Liver (tissue), 9 donors: ENCODE measurements around the gene LDLRAD4. TPM values are rescaled to one million over a fixed set of nuclear protein-coding genes. Genes with fewer than 3 reads are reported as not detected.

ENCODE experiments used
- DNase-seq: peaks from one replicate; pipeline ENCODE4 v3.0.0-alpha.2; 2017; ENCODE audit warnings: low spot score
- H3K27ac ChIP-seq, 2 donors: one replicate each; pipeline ENCODE4 v1.7.0; 2013; ENCODE audit warnings: inconsistent platforms in 2 of 2, low read length in 2 of 2, control low read depth in 1 of 2, low read depth in 1 of 2, mild to moderate bottlenecking in 1 of 2
- H3K27me3 ChIP-seq, 4 donors: one replicate each; pipeline versions ENCODE4 v1.6.1 to v1.7.0; 2013; ENCODE audit warnings: low read length in 3 of 4, inconsistent platforms in 1 of 4, mild to moderate bottlenecking in 1 of 4, moderate library complexity in 1 of 4; ENCODE audit not compliant: control insufficient read depth in 4 of 4, insufficient read depth in 4 of 4
- H3K36me3 ChIP-seq, 4 donors: one replicate each; pipeline versions ENCODE4 v1.6.1 to v1.7.0; 2013; ENCODE audit warnings: low read length in 3 of 4, mild to moderate bottlenecking in 3 of 4, low read depth in 1 of 4, moderate library complexity in 1 of 4; ENCODE audit not compliant: control insufficient read depth in 4 of 4, insufficient read depth in 3 of 4
- H3K4me1 ChIP-seq, 4 donors: one replicate each; pipeline versions ENCODE4 v1.6.1 to v1.7.0; 2013; ENCODE audit warnings: low read length in 3 of 4, mild to moderate bottlenecking in 3 of 4, moderate library complexity in 1 of 4; ENCODE audit not compliant: control insufficient read depth in 4 of 4, insufficient read depth in 4 of 4
- H3K4me3 ChIP-seq, 3 donors: one replicate each; pipeline versions ENCODE4 v1.6.1 to v1.7.0; 2013; ENCODE audit warnings: low read length in 3 of 3, control low read depth in 1 of 3, low read depth in 1 of 3, mild to moderate bottlenecking in 1 of 3
- H3K9ac ChIP-seq, 2 donors: one replicate each; pipeline ENCODE4 v1.7.0; 2013; ENCODE audit warnings: low read length in 2 of 2, mild to moderate bottlenecking in 2 of 2, moderate library complexity in 2 of 2, control low read depth in 1 of 2, low read depth in 1 of 2
- H3K9me3 ChIP-seq, 4 donors: one replicate each; pipeline versions ENCODE4 v1.6.1 to v1.7.0; 2013; ENCODE audit warnings: low read length in 3 of 4; ENCODE audit not compliant: control insufficient read depth in 4 of 4
- ATF3 ChIP-seq: IDR thresholded peaks from 2 replicates; pipeline ENCODE4 v1.6.1; 2016; ENCODE audit warnings: antibody characterized with exemption
- CTCF ChIP-seq: fragments of 150-350 bp; IDR thresholded peaks from 2 replicates; pipeline ENCODE4 v1.5.1; 2017; ENCODE audit warnings: improper control_type of control experiment, low read depth, low read length; ENCODE audit not compliant: missing input control
- EGR1 ChIP-seq, 2 donors: IDR thresholded peaks; 2 replicates each; pipeline ENCODE4 v1.6.1; 2016 to 2018; ENCODE audit warnings: antibody characterized with exemption in 2 of 2, low read depth in 2 of 2
- HNF4A ChIP-seq, 2 donors: conservative IDR thresholded peaks; 2 replicates each; pipeline ENCODE4 v1.6.1; 2016; ENCODE audit warnings: antibody characterized with exemption in 2 of 2, mild to moderate bottlenecking in 2 of 2
- JUND ChIP-seq, 2 donors: IDR thresholded peaks; 2 replicates each; pipeline ENCODE4 v1.6.1; 2016; ENCODE audit warnings: antibody characterized with exemption in 2 of 2
- NR2F2 ChIP-seq: IDR thresholded peaks from 2 replicates; pipeline ENCODE4 v1.6.1; 2016; ENCODE audit warnings: antibody characterized with exemption
- RAD21 ChIP-seq, 2 donors: IDR thresholded peaks; 2 replicates each; pipeline ENCODE4 v1.6.1; 2016; ENCODE audit warnings: antibody characterized with exemption in 2 of 2, mild to moderate bottlenecking in 2 of 2
- REST ChIP-seq: IDR thresholded peaks from 2 replicates; pipeline ENCODE4 v1.6.1; 2016; ENCODE audit warnings: antibody characterized with exemption, mild to moderate bottlenecking
- RXRA ChIP-seq, 2 donors: IDR thresholded peaks; 2 replicates each; pipeline ENCODE4 v1.6.1; 2017 to 2018; ENCODE audit warnings: antibody characterized with exemption in 2 of 2, mild to moderate bottlenecking in 1 of 2
- SP1 ChIP-seq: IDR thresholded peaks from 2 replicates; pipeline ENCODE4 v1.6.1; 2018; ENCODE audit warnings: antibody characterized with exemption, mild to moderate bottlenecking
- YY1 ChIP-seq: IDR thresholded peaks from 2 replicates; pipeline ENCODE4 v1.6.1; 2016; ENCODE audit warnings: antibody characterized with exemption, mild to moderate bottlenecking
- ZBTB33 ChIP-seq: IDR thresholded peaks from 2 replicates; pipeline ENCODE4 v1.6.1; 2016; ENCODE audit warnings: antibody characterized with exemption
- WGBS: extraction: QIAGEN DNeasy Blood & Tissue Kit; methylation state at CpG from one replicate; pipeline ENCODE4 v1.1.7; 2013; 5-methylcytosine and 5-hydroxymethylcytosine counted together
- polyA plus RNA-seq, 2 donors: library from polyadenylated mRNA; stranded (reverse) in 1 of 2; unstranded in 1 of 2; fragments of 200-250 nt in 1 of 2; fragments of >200 nt in 1 of 2; fragmentation: Nextera tagmentation in 1 of 2; extraction: Ambion mirVana in 1 of 2; gene quantifications; one replicate each; pipeline versions ENCODE4 v1.2.1 to v1.2.3, GENCODE V29; 2013 to 2015
- total RNA-seq, 2 donors: library from RNA; depleted of rRNA; stranded (reverse); fragments of >200 nt; gene quantifications; one replicate each; pipeline ENCODE4 v1.2.3, GENCODE V29; 2014
- donor health status: healthy.
- donor health status: healthy.
- donor health status: healthy.
- donor health status: healthy.
- donor health status: healthy.

LDLRAD4 gene
- total and polyA plus RNA-seq, 4 donors = 4.8 to 41.7 (median 12.7) TPM

- 73% methylated on average over 6 of the region's 6 CpGs for WGBS
- TF ChIP-seq RXRA (IDR thresholded peaks at IDR 0.05) (peak in 1 of 2 donors; percentile 21), SP1 (no peak), JUND (IDR thresholded peaks at IDR 0.05) (no peak), REST (peak; percentile 75)
- Histone ChIP-seq H3K9me3 (no peaks in the 10 kb centered on the region), H3K4me1 (peaks cover 0 to 9% (median 3%) of the 10 kb centered on the region in 4 donors), H3K27me3 (no peaks in the 10 kb centered on the region), H3K4me3 (no peak overlapping the region), H3K27ac (no peak overlapping the region), H3K36me3 (no peaks in the 10 kb centered on the region), H3K9ac (no peak overlapping the region)
- no peak for DNase-seq
Measured at GRCh38 chr18:13258921-13259320, 40.4 kb downstream of the LDLRAD4 start.

GRCh38 chr18:13259701-13260100 is 41.1 kb downstream of the LDLRAD4 start:
- H3K9ac ChIP-seq = no peak overlapping the region
- no peaks in the 10 kb centered on the region for H3K27me3 ChIP-seq
- 64% methylated on average over 7 of the region's 7 CpGs for WGBS
- no peaks in the 10 kb centered on the region for H3K9me3 ChIP-seq
- DNase-seq = no peak
- H3K27ac ChIP-seq = peak overlapping the region in 1 of 2 donors; percentile 48
- H3K4me1 ChIP-seq = peaks cover 0 to 9% (median 3%) of the 10 kb centered on the region in 4 donors
- TF ChIP-seq JUND (IDR thresholded peaks at IDR 0.05) = no peak
- no peak for TF ChIP-seq REST
- TF ChIP-seq CTCF = no peak
- TF ChIP-seq RAD21 (IDR thresholded peaks at IDR 0.05) = no peak
- TF ChIP-seq NR2F2 = no peak
- TF ChIP-seq EGR1 (IDR thresholded peaks at IDR 0.05; ENCODE audit: low read depth in 2 of 2) = no peak
- no peak for TF ChIP-seq ZBTB33
- TF ChIP-seq HNF4A (conservative IDR thresholded peaks at IDR 0.05) = no peak
- TF ChIP-seq YY1 = no peak
- TF ChIP-seq ATF3 = no peak
- H3K36me3 ChIP-seq = no peaks in the 10 kb centered on the region
- no peak overlapping the region for H3K4me3 ChIP-seq
